ENCODE measurements around the gene NPIPB2.
"Not testable (repeated sequence)": the region's sequence is repeated elsewhere in the genome, so short reads cannot be mapped to it uniquely, and the experiment has no call there.

Gene NPIPB2

DNA sequence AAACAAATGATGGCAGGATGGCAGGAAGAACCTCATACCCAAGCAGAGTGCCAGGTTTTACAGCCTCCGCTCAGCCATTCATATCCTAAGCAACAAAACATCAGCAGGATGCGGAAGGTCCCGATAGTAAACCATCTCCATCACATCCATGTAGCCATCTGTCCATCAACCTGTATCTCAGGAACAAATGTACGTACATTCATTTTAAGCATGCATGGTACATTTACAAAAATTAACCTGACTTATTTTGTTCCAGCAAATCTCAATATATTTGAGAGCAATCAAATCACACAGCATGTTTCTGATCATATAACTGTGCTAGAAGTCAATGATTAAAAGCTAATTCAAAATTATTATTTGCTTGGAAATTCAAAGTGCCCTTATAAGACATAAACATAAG, at the start of gene NPIPB2:
Gene NPIPB2, minus strand, starts transcription at position 101 of the 400 bp plus-strand sequence. Its CDS starts 0 bp downstream, at position 101.
- not testable (repeated sequence) for H3K4me3 ChIP-seq (ENCODE audit: low read length)

GRCh38 chr16:11990702-11991390, 49.0 kb upstream of the NPIPB2 start:
- TF ChIP-seq ZNF274 (IDR thresholded peaks at IDR 0.05; ENCODE audit: low read depth, low read length): no peak
- H3K4me3 ChIP-seq (ENCODE audit: low read length): peak overlapping the region; percentile 27; the same call in 1 of the 2 replicates

DNA sequence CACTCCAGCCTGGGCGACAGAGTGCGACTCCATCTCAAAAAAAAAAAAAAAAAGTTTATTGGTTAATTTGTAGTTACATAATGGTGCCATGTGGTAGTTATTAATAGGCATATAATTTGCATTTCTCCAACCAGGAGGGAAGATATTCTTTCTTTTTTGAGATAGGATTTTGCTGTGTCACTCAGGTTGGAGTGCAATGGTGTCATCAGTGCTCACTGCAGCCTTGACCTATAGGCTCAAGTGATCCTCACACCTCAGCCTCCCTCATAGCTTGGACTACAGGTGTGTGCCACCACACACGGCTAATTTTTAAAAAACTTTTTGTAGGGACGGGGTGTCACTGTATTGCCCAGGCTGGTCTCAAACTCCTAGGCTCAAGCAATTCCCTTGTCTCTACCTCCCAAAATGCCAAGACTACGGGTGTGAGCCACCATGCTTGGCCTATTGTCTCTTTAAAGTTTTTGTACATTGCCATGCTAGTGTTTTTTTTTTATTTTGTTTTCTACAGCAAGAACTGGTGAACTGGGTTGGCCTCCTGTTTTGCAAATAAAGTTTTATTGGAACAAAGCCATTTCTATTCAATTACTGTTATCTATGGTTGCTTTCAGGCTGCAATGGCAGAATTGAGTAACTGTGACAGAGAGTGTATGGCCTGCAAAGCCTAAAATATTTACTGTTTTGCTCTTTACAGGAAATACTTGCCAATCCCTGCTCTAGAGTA, 46.6 kb upstream of the NPIPB2 start:
- H3K4me3 ChIP-seq (ENCODE audit: low read length): no peak overlapping the region
- TF ChIP-seq ZNF274 (IDR thresholded peaks at IDR 0.05; ENCODE audit: low read depth, low read length): no peak

- no peak for TF ChIP-seq ZNF274 (IDR thresholded peaks at IDR 0.05; ENCODE audit: low read depth, low read length)
- no peak overlapping the region for H3K4me3 ChIP-seq (ENCODE audit: low read length)
Measured at GRCh38 chr16:11986521-11987057, 44.7 kb upstream of the NPIPB2 start.

- no peak overlapping the region for H3K4me3 ChIP-seq (ENCODE audit: low read length)
- no peak for TF ChIP-seq ZNF274 (IDR thresholded peaks at IDR 0.05; ENCODE audit: low read depth, low read length)
Measured at GRCh38 chr16:11985250-11985649, 43.4 kb upstream of the NPIPB2 start.

- H3K4me3 ChIP-seq (ENCODE audit: low read length): no peak overlapping the region
- TF ChIP-seq ZNF274 (IDR thresholded peaks at IDR 0.05; ENCODE audit: low read depth, low read length): no peak
Measured at GRCh38 chr16:11980136-11980844, 38.4 kb upstream of the NPIPB2 start.

DNA sequence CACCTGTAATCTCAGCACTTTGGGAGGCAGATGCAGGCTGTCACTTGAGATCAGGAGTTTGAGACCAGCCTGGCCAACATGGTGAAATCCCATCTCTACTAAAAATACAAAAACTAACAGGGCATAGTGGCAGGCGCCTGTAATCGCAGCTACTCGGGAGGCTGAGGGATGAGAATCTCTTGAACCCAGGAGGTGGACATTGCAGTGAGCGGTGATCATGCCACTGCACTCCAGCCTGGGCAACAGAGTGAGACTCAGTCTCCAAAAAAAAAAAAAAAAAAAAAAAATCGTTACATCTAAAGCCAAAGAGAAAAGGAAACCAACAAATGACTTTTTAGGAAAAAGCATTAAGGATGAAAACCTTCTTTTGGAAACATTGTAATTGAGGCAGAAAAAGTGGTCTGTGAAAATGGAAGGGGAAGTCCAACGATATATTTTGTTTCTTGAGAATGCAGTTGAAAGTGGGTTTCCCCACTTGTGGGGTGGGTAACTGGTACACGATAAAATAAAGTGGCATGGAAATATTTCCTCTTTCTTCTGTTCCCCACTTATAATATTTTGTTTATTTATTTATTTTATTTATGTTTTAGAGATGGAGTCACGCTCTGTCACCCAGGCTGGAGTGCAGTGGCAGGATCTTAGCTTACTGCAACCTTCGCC, 37.3 kb upstream of the NPIPB2 start:
- peak overlapping the region; percentile 82; the same call in 1 of the 2 replicates for H3K4me3 ChIP-seq (ENCODE audit: low read length)
- TF ChIP-seq ZNF274 (IDR thresholded peaks at IDR 0.05; ENCODE audit: low read depth, low read length): no peak

GRCh38 chr16:11978080-11978479, 36.2 kb upstream of the NPIPB2 start:
- peak overlapping the region; percentile 82 for H3K4me3 ChIP-seq (ENCODE audit: low read length)
- no peak for TF ChIP-seq ZNF274 (IDR thresholded peaks at IDR 0.05; ENCODE audit: low read depth, low read length)

GRCh38 chr16:11977376-11978041, 35.7 kb upstream of the NPIPB2 start:
- no peak for TF ChIP-seq ZNF274 (IDR thresholded peaks at IDR 0.05; ENCODE audit: low read depth, low read length)
- H3K4me3 ChIP-seq (ENCODE audit: low read length): peak overlapping the region; percentile 82

- TF ChIP-seq ZNF274 (IDR thresholded peaks at IDR 0.05; ENCODE audit: low read depth, low read length): no peak
- H3K4me3 ChIP-seq (ENCODE audit: low read length): peak overlapping the region; percentile 82
Measured at GRCh38 chr16:11976850-11977375, 35.1 kb upstream of the NPIPB2 start.

DNA sequence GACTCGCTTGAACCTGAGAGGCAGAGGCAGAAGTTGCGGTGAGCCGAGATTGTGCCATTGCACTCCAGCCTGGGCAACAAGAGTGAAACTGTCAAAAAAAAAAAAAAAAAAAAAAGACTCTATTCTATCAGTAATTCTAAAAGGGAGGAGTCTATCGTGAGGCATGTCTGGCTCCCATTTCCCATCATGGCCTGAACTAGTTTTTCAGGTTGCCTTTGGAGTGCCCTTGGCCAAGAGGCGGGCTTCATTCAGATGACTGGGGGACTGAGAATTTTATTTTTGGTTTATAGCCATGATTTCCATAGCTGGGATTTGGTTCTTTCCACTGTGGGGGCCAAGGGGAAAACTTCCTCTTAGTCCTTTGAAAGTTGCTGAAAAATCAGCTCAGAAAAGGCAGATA, 31.2 kb upstream of the NPIPB2 start:
- no peak for TF ChIP-seq ZNF274 (IDR thresholded peaks at IDR 0.05; ENCODE audit: low read depth, low read length)
- H3K4me3 ChIP-seq (ENCODE audit: low read length): no peak overlapping the region

DNA sequence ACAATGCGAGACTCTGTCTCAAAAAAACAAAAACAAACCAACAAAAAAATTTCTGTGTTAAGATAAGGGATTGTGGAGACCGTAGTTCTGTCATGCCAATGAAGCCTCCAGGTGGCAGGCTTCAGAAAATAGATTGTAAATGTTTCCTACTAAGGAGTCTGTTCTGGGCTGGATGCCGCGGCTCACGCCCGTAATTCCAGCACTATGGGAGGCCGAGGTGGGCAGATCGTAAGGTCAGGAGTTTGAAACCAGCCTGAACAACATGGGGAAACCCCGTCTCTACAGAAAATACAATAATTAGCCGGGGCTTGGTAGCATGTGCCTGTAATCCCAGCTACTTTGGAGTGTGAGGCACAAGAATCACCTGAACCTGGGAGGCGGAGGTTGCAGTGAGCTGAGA, 30.3 kb upstream of the NPIPB2 start:
- TF ChIP-seq ZNF274 (IDR thresholded peaks at IDR 0.05; ENCODE audit: low read depth, low read length): no peak
- H3K4me3 ChIP-seq (ENCODE audit: low read length): no peak overlapping the region

- H3K4me3 ChIP-seq (ENCODE audit: low read length): not testable (repeated sequence)
Measured at GRCh38 chr16:11970292-11970691, 28.4 kb upstream of the NPIPB2 start.

Data from GM08714 (cell line).